ENCODE results near the gene ABI2.

ABI2 gene

GRCh38 chr2:203476881-203477280 is 148.7 kb downstream of the ABI2 start:
- DNase-seq (ENCODE audit: low read depth in 2 of 2), result no peak

- no peak for DNase-seq (ENCODE audit: low read depth in 2 of 2)
These were observed 152.4 kb downstream of the ABI2 start for GRCh38 chr2:203480623-203481022.

- no peak for DNase-seq (ENCODE audit: low read depth in 2 of 2)
These were observed 156.3 kb downstream of the ABI2 start for GRCh38 chr2:203484266-203485112.

- DNase-seq (ENCODE audit: low read depth in 2 of 2), result no peak
These were observed 161.3 kb downstream of the ABI2 start for GRCh38 chr2:203489531-203489930.

DNA sequence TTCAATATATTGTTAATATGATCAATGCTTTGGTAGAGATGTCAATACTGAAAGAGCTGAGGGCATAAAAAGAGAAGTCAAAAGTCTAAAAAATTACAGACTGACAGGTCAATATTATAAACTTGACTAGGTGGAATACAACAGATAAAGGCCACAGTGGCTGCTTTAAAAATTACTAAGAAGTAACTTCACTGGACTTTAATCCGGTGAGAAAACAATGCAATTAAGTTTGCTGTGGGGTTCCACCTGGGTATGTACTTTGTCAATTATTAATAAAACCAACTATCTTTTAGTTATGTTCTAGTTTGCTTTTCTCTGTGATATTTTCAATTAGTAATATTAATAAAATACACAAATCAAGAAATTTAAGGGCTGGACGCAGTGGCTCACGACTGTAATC is 162.2 kb downstream of the ABI2 start:
- DNase-seq (ENCODE audit: low read depth in 2 of 2), result no peak

DNA sequence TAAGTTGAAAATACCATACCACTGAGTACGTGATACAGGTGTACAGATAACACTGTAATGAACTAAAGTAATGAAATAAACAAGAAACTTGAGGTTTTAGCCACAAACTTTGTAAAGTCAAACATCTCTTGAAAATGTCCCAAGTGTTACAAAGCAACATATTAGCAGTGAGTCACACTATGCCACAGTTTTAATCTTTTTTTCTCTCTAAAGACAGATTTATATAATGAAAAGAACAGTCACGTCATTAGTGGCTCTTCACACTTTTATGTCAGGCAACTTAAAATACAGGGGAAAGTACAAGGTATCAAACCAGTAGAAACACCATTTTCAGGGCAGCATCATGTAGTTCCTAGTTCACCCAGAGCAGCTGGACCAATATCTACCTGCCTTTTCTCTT is 164.8 kb downstream of the ABI2 start:
- DNase-seq (ENCODE audit: low read depth in 2 of 2), result no peak

All from fibroblast of skin of left quadriceps (primary cell).